ENCODE measurements around the gene KCTD20. TPM values are rescaled to one million over a fixed set of nuclear protein-coding genes. Genes with fewer than 3 reads are reported as not detected.

KCTD20 gene
- polyA plus RNA-seq, 1 donor from 2014 or later, result 32.4 TPM

DNA sequence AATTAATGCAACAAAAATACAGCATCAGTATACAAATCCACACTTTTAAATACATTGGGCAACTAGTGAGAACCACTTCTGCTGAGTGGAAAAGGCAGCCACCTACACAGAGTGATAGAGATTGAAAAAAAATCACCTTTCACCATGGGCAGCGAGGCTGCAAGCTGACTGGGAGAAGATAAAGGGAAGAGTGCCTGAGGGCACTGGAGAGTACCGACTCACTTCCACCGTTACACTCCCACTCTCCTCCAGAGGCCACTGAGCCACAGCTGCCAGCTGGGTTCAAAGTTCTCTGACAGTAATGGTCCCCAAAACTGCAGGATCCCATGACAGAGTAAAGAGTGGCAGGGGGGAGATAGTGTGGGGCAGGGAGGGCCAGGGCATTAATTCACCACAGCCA is 24.2 kb upstream of the KCTD20 start:
- H3K9ac ChIP-seq (ENCODE audit: low read length), result no peak overlapping the region
- H3K4me3 ChIP-seq (ENCODE audit: low read length), result no peak overlapping the region
- no peaks in the 10 kb centered on the region for H3K79me2 ChIP-seq (replicated peaks; ENCODE audit: insufficient read depth, low read length)
- H3K9me3 ChIP-seq (ENCODE audit: low read length), result no peaks in the 10 kb centered on the region
- H3K4me2 ChIP-seq (ENCODE audit: low read length), result no peak overlapping the region
- H3K27ac ChIP-seq (ENCODE audit: low read length), result no peak overlapping the region
- no peaks in the 10 kb centered on the region for H3K9me2 ChIP-seq (ENCODE audit: insufficient read depth, low read length)
- H3K27me3 ChIP-seq (ENCODE audit: insufficient read depth, low read depth, low read length), result no peaks in the 10 kb centered on the region
- no peak for TF ChIP-seq RAD21 (conservative IDR thresholded peaks at IDR 0.05)
- no peak for TF ChIP-seq POLR2AphosphoS5 (IDR thresholded peaks at IDR 0.05)
- TF ChIP-seq, protein P1, sequence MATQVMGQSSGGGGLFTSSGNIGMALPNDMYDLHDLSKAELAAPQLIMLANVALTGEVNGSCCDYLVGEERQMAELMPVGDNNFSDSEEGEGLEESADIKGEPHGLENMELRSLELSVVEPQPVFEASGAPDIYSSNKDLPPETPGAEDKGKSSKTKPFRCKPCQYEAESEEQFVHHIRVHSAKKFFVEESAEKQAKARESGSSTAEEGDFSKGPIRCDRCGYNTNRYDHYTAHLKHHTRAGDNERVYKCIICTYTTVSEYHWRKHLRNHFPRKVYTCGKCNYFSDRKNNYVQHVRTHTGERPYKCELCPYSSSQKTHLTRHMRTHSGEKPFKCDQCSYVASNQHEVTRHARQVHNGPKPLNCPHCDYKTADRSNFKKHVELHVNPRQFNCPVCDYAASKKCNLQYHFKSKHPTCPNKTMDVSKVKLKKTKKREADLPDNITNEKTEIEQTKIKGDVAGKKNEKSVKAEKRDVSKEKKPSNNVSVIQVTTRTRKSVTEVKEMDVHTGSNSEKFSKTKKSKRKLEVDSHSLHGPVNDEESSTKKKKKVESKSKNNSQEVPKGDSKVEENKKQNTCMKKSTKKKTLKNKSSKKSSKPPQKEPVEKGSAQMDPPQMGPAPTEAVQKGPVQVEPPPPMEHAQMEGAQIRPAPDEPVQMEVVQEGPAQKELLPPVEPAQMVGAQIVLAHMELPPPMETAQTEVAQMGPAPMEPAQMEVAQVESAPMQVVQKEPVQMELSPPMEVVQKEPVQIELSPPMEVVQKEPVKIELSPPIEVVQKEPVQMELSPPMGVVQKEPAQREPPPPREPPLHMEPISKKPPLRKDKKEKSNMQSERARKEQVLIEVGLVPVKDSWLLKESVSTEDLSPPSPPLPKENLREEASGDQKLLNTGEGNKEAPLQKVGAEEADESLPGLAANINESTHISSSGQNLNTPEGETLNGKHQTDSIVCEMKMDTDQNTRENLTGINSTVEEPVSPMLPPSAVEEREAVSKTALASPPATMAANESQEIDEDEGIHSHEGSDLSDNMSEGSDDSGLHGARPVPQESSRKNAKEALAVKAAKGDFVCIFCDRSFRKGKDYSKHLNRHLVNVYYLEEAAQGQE (IDR thresholded peaks at IDR 0.05; ENCODE audit: borderline replicate concordance), result no peak
- TF ChIP-seq, protein P2, sequence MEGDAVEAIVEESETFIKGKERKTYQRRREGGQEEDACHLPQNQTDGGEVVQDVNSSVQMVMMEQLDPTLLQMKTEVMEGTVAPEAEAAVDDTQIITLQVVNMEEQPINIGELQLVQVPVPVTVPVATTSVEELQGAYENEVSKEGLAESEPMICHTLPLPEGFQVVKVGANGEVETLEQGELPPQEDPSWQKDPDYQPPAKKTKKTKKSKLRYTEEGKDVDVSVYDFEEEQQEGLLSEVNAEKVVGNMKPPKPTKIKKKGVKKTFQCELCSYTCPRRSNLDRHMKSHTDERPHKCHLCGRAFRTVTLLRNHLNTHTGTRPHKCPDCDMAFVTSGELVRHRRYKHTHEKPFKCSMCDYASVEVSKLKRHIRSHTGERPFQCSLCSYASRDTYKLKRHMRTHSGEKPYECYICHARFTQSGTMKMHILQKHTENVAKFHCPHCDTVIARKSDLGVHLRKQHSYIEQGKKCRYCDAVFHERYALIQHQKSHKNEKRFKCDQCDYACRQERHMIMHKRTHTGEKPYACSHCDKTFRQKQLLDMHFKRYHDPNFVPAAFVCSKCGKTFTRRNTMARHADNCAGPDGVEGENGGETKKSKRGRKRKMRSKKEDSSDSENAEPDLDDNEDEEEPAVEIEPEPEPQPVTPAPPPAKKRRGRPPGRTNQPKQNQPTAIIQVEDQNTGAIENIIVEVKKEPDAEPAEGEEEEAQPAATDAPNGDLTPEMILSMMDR (IDR thresholded peaks at IDR 0.05; ENCODE audit: poor library complexity, severe bottlenecking), result no peak
- no peak for TF ChIP-seq MXI1 (conservative IDR thresholded peaks at IDR 0.05; ENCODE audit: poor library complexity, severe bottlenecking)
- no peak for TF ChIP-seq EP300 (conservative IDR thresholded peaks at IDR 0.05; ENCODE audit: poor library complexity, severe bottlenecking)
- no peak for TF ChIP-seq EZH2 (IDR thresholded peaks at IDR 0.05; ENCODE audit: borderline replicate concordance, insufficient read depth, low read length, poor library complexity, severe bottlenecking)
- no peaks in the 10 kb centered on the region for H4K20me1 ChIP-seq (ENCODE audit: insufficient read depth)
- no peak overlapping the region for H2AFZ ChIP-seq (ENCODE audit: low read depth, low read length)
- H3F3A ChIP-seq (ENCODE audit: insufficient read depth, low read length, poor library complexity, severe bottlenecking), result no peaks in the 10 kb centered on the region
- no peaks in the 10 kb centered on the region for H3K36me3 ChIP-seq (ENCODE audit: insufficient read depth, low read length)

DNA sequence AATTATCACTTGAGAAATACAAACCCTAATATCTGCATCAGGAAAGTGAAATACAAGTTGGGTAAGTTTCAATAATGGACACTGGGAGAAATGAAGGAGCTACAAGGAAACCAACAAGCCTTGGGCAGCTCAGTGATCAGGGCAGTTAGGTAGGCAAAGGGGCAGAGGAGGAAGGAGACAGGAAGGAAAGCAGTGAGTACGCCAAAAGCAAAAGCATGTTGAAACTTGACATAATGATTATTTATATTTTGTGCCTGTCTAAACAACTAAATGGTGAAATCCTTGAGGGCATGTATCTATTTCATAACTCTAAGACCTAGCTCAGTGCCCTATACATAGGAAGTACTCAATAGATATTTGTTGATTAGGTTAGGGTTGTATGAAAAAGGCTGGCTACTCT is 23.5 kb upstream of the KCTD20 start:
- Histone ChIP-seq H3K79me2 (replicated peaks; ENCODE audit: insufficient read depth, low read length) (no peaks in the 10 kb centered on the region), H4K20me1 (ENCODE audit: insufficient read depth) (no peaks in the 10 kb centered on the region), H3K9me3 (ENCODE audit: low read length) (no peaks in the 10 kb centered on the region), H3F3A (ENCODE audit: insufficient read depth, low read length, poor library complexity, severe bottlenecking) (no peaks in the 10 kb centered on the region), H3K9ac (ENCODE audit: low read length) (no peak overlapping the region), H3K36me3 (ENCODE audit: insufficient read depth, low read length) (no peaks in the 10 kb centered on the region), H3K4me2 (ENCODE audit: low read length) (no peak overlapping the region), H3K9me2 (ENCODE audit: insufficient read depth, low read length) (no peaks in the 10 kb centered on the region), H3K27me3 (ENCODE audit: insufficient read depth, low read depth, low read length) (no peaks in the 10 kb centered on the region), H2AFZ (ENCODE audit: low read depth, low read length) (no peak overlapping the region), H3K4me3 (ENCODE audit: low read length) (no peak overlapping the region), H3K27ac (ENCODE audit: low read length) (no peak overlapping the region)
- TF ChIP-seq, protein P1 (IDR thresholded peaks at IDR 0.05; ENCODE audit: borderline replicate concordance), result no peak
- TF ChIP-seq EZH2 (IDR thresholded peaks at IDR 0.05; ENCODE audit: borderline replicate concordance, insufficient read depth, low read length, poor library complexity, severe bottlenecking) (no peak), TAF1 (IDR thresholded peaks at IDR 0.05; ENCODE audit: low read depth) (no peak), SMC3 (conservative IDR thresholded peaks at IDR 0.05; ENCODE audit: poor library complexity) (no peak), POLR2AphosphoS5 (IDR thresholded peaks at IDR 0.05) (no peak), MXI1 (conservative IDR thresholded peaks at IDR 0.05; ENCODE audit: poor library complexity, severe bottlenecking) (no peak), RAD21 (conservative IDR thresholded peaks at IDR 0.05) (no peak), EP300 (conservative IDR thresholded peaks at IDR 0.05; ENCODE audit: poor library complexity, severe bottlenecking) (no peak)
- TF ChIP-seq, protein P2 (IDR thresholded peaks at IDR 0.05; ENCODE audit: poor library complexity, severe bottlenecking), result no peak
